SK-N-SH treated with all-trans-retinoic acid at 6 μM for 48 hours (cell line): ENCODE measurements around the gene TPPP.
"Not testable (repeated sequence)": the region's sequence is repeated elsewhere in the genome, so short reads cannot be mapped to it uniquely, and the experiment has no call there.

Source experiments
- BACH2 ChIP-seq: fragments of 250-450 bp; sonication (Bioruptor Pico); IDR thresholded peaks from 2 replicates; pipeline ENCODE4 v1.9.0; 2021; ENCODE audit warnings: mild to moderate bottlenecking, borderline replicate concordance
- CSDC2 ChIP-seq: fragments of 250-450 bp; sonication (Bioruptor Pico); IDR thresholded peaks from 2 replicates; pipeline ENCODE4 v1.5.0; 2020; ENCODE audit warnings: mild to moderate bottlenecking, moderate library complexity
- RARB ChIP-seq: fragments of 250-450 bp; sonication (Bioruptor Pico); IDR thresholded peaks from 2 replicates; pipeline ENCODE4 v1.8.0; 2021; ENCODE audit warnings: mild to moderate bottlenecking, moderate library complexity

- not testable (repeated sequence) for TF ChIP-seq BACH2 (CRISPR knock-in tag); RARB; CSDC2 (CRISPR knock-in tag)
Observed at GRCh38 chr5:678521-678920, 14.6 kb downstream of the TPPP start.
